ENCODE measurements around the gene ABHD8.
"Not testable (repeated sequence)": the region's sequence is repeated elsewhere in the genome, so short reads cannot be mapped to it uniquely, and the experiment has no call there.

Gene ABHD8

DNA sequence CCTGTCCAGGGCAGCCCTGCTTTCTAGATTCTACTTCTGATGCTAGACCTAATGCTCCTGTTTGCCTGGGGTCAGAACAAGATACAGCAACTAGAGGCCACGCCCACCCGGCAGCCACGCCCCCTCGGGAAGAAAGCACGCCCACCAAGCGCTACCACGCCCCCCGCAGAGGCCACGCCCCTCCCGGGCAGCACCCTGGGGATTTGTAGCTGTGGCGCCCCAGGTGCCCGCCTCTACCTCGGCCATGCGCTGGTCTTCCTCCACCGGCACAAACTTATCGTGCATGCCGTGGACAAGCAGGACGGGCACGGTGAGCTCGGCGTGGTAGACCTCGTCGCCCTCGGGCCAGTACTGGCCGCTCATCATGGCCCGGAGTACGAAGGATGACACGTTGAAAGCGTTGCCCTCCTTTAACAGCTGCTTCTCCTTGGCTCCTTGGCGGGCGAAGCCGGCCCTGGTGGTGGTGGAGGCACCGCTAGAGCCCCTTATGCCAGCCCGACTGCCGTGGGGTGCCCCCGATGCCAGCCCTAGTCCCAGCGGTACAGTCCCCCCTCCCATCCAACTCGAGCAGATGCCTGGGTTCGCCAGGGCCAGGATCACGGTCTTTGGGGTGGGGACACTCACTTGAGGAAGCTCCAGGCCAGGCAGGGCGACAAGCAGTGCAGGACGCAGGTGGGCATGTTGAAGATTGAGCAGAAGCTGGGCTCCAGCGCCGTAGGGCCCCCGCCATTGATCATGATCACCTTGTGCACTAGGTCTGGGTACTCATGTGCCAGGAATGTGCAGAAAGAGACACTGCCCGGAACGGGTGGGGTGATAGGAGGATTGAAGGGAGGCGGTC is 9.0 kb downstream of the ABHD8 start:
- DNase-seq = no peak

DNA sequence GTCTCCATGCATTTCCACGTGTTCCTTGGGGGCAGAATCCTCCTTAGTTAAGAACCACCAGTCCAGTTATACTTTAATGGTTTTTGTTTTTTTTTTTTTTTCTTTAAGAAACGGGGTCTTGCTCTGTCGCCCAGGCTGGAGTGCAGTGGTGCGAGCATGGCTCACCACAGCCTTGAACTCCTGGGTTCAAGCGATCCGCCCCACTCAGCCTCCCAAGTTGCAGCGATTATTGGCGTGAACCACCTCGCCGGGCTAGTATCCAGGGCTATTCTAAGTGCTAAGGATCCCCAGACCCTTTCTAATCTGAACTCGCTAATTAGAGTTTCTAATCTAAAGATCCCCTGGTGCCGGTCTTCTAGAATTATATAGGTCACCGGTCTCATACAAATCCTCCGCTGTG is 9.6 kb downstream of the ABHD8 start:
- DNase-seq = no peak

DNA sequence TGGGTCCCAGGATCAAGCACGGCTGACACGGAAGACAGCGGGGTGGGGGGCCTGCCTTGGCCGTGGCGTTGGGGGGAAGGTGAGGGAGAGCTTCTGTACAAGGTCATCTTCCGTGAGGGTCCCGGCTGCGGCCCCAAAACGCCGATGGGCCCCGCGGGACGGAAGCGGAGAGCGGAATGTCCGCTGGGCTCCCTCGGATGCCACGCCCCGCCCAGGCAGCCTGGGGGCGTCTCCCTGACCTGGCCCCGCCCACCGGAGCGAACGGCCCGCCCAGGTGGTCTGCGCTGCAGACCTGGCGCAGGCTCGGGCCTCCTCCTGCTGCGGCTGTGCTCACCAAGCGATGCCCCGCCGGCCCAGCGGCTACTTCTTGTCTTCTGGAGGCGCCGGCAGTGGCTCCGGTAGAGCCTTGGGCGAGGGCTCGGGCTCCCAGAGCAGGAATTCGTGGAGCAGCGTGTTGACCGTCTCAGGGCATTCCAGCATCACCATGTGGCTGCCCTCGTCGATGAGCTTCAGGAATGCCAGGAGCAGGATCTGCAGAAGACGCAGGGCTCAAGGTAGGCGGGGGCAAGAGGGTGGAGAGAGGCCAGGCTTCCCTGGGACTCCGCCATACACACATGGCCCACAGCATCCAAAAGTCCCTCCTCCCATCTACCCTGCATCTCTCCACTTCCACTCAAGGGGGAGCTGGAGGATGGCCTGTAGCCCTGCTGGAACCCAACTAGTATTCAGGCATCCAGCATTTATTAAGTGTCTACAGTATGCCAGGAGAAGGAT is 10.7 kb downstream of the ABHD8 start:
- DNase-seq = peak; percentile 72

DNA sequence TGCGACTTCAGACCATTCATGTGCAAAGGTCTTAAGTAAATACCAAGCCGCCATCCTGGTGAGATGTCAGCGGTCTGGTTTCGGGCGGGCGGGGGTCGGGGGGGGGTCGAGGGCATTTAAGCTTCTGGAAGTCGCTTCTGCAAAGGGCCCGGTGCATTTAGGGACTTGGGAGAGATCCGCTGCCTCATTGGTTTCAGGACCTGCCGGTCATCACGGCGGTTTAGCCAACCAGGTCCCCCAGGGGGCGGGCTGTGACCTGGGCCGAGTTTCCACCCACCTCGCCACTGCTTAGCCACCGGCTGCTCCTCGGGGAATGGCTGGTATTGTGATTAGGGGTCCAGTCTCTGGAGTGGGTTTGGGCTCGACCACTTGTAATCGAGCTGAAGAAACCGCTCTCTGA is 13.7 kb downstream of the ABHD8 start:
- no peak for DNase-seq

DNA sequence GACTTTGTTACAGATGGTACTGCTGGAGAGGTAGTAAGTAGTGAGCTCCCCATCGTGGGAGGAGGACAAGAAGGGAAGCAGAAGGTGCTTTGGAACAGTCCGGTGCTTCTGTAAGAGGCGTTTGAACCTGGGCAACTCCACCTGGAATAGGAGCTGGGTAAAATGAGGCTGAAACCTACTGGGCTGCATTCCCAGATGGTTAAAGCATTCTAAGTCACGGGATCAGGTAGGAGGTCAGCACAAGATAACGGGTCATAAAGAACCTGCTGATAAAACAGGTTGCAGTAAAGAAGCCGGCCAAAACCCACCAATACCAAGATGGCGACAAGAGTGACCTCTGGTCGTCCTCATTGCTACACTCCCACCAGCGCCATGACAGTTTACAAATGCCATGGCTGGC is 16.5 kb downstream of the ABHD8 start:
- no peak for DNase-seq

DNA sequence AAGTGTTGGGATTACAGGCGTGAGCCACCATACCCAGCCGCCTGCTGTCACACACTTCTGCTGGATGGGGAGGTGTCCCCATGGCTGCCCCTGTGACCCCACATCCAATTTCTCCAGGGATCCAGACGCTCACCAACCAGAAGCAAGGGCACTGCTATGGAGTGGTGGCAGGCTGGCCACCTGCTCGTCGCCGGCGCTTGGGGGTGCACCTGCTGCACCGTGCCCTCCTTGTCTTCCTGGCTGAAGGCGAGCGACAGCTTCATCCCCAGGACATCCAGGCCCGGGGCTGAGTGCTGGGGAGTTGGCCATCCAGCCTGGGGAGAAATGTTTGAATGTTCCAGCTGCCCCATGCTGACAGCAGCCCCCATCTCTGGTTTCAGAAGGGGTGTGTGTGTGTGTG is 17.0 kb downstream of the ABHD8 start:
- DNase-seq = no peak

DNA sequence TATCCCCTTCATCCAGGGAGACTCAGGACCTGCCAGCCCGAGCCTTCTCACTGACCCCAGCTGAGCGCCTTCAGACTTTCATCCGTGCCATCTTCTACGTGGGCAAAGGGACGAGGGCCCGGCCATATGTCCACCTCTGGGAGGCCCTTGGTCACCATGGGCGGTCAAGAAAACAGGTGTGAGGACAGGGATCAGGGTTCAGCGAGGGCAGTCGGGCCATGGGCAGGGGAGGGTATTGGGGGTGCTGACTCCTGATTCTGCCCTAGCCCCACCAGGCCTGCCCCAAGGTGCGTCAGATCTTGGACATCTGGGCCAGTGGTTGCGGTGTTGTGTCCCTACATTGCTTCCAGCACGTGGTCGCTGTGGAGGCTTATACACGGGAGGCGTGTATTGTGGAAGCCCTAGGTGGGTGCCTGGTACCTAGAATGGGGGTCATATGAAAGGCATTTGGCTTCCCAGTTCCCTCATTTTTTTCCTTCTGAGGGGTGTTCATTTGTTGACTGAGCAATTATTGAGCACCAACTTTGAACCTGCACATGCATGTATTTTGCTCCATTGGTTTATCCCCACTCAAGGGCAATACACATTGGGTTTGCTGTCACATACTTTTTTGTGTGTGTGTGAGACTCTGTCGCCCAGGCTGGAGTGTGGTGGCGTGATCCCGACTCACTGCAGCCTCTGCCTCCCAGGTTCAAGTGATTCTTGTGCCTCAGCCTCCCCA is 17.6 kb downstream of the ABHD8 start:
- DNase-seq = no peak

DNA sequence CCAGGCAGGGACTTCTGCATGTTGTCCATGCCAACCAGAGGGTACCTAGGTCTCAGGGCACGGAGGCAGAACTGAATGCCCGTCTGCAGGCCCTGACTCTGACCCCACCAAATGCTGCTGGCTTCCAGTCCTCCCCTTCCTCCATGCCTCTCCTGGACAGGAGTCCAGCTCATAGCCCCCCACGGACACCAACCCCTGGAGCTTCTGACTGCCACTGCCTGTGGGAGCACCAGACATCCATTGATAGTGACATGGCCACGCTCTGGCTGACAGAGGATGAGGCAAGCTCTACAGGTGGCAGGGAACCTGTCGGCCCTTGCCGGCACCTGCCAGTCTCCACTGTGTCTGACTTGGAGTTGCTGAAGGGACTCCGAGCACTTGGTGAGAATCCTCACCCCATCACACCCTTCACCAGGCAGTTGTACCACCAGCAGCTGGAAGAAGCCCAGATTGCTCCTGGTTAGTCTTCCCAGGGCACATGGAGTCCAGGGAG is 19.7 kb downstream of the ABHD8 start:
- DNase-seq = no peak

DNA sequence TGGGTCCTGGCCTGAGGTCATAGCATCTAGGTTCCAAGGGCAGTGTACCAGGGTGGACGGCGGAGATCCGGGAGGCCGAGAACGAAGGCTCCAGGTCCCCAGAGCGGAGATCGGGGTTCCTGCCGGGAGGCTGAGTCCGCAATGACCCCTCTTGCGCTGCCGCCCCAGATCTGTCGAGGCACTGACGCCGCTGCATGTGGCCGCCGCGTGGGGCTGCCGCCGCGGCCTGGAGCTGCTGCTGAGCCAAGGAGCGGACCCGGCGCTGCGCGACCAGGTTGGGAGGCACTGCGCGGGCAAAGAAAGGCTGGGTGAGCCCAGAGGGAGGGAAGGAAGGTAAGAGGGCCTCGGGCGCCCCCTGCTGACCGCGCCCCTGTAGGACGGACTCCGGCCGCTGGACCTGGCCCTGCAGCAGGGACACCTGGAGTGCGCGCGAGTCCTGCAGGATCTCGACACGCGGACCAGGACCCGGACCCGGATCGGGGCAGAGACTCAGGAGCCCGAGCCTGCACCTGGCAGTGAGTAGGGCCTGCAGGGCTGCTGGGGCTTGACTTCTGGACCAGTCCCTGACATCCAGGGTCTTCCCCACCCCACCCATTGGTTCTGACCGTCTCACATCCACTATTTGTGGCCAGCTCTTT is 20.6 kb downstream of the ABHD8 start:
- DNase-seq = peak; percentile 69

DNA sequence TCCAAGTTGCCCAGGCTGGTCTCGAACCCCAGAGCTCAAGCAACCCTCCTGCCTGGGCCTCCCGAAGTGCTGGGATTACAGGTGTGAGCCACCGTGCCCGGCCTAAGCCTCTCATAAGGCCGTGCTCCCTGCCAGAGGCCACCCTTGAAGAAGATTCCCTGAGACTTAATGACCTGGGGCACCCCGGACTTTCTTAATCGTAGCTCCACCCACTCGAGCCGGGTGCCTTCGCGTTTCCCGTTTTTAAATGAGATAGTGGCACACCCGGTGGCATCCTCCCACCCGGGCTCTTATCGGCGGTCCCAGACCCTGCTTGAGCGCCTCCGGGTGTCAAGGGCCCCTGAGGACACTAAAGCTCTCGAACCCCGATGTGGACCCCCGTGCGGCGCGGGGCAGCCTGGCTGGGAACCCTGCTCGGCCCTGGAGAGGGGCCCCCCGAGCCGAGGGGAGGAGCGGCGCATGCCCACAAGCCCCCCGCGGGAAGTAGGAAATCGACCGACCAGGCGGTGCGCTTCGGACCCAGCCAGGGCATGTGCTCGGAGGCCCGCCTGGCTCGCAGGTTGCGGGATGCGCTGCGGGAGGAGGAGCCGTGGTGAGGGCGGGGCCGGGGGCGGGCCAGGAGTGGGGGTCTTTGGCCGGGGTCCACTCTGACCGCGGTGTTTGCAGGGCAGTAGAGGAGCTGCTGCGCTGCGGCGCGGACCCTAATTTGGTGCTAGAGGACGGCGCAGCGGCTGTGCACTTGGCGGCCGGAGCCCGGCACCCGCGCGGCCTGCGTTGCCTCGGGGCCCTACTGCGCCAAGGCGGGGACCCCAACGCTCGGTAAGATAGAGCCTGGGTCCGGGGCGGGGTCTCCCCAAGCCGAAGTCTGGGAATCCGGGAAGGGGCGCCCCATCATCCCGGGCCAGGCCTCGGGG is 21.6 kb downstream of the ABHD8 start, which contains the start of gene ANKLE1:
Gene ANKLE1, plus strand, starts transcription at position 511 of the 914 bp plus-strand sequence. Its CDS starts 20 bp downstream, at position 531.
- DNase-seq = no peak

DNA sequence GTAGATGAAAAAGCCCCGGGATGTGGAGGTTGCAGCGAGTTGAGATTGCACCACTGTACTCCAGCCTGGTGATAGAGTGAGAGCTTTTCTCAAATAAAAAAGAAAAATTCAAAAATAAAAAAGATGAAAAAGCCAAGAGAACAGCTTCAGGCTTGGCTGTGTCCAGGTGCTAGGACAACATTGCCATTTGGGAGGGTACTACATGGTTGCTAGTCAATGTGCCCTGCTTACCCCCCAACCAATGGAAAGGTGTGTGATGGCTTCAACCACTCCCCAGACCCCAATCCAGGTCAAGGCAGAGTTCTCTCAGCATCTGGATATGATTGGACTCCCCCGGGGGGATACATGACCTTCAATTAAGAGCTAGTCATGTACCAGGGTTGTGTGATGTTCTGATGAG is 23.8 kb downstream of the ABHD8 start:
- no peak for DNase-seq

DNA sequence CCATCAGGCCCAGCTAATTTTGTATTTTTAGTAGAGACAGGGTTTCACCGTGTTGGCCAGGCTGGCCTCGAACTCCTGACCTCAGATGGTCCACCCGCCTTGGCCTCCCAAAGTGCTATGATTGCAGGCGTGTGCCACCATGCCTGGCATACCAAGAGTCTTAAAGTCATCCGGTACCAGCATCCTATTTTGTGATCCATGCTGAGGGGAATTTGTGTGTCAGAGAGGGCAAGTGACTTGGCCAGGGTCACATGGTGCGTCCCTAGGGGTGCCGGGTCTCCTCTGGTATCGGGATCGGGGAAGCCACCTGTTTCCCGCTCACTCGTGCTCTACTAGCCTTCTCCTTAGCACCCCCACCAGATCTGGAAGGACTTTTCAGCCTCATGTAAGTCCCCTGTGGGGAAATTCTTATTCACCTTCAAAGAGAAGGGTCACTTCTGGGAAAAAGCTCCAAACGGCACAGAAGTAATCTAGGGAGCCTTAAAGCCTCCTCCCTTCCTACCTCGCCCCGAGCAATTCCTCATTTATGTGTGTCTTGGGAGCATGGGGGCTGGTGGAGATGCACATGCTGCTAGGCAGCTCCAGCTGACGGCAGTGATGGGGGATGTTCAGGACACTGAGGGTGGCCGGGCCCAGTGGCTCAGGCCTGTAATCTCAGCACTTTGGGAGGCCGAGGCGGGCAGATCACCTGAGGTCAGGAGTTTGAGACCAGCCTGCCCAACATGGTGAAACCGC is 27.6 kb downstream of the ABHD8 start:
- no peak for DNase-seq

DNA sequence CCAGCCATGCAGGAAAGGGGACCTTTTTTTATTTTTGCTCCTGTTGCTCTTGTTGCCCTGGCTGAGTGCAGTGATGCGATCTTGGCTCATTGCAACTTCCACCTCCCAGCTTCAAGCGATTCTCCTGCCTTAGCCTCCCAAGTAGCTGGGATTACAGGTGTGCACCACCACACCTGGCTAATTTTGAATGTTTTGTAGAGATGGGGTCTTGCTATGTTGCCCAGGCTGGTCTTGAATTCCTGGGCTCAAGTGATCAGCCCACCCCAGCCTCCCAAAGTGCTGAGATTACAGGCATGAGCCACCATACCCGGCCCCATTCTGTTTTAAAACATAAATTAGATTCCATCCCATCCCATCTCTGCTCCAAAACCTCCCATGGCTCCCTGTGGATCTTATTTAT is 28.3 kb downstream of the ABHD8 start:
- not testable (repeated sequence) for DNase-seq

DNA sequence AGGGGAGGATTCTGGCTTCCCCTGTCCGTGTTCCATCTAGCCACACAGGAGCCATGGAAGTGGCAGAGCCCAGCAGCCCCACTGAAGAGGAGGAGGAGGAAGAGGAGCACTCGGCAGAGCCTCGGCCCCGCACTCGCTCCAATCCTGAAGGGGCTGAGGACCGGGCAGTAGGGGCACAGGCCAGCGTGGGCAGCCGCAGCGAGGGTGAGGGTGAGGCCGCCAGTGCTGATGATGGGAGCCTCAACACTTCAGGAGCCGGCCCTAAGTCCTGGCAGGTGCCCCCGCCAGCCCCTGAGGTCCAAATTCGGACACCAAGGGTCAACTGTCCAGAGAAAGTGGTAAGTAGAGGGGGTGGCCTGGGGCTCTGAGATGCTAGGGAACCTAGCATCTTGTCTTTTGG is 34.5 kb downstream of the ABHD8 start:
- DNase-seq = no peak

DNA sequence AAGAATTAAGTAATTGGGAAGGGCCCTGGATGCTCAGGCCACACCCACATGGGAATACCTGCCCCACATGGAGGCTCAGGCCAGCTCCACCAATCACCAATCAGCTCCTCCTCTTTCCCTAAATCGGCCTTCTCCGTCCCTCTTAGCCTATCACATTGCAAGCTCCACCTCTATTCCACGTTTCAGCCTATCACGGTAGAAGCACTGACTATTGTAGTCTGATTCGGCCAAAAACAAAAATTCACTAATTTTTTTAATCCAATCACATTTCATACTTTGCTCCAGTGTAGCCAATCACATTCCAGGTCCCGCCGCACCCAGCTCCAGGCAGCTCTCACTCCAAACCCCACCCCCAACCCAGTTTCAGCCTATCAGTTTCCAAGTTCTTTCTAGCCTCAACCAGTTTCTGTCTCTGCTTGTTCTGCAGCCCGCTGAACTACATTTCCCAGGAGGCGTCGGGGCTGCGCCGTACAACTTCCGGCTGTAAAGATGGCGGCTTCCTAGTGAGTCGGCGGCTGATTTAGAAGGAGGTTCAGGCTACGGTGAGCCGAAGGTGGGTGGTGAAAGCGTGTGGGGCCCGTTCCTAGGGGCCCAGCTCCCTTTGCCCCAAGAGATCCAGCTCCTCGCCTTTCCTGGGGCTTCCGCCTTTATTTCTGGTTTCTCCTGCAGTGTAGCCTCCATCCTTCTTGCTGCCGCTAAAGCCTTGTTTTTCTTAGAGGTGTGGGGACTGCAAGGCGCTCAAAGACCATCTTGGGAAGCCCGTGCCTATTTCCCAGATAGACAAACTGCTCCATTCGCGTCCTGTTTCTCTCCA is 36.0 kb downstream of the ABHD8 start, which contains the start of gene BABAM1:
Gene BABAM1, plus strand, starts transcription at position 469 of the 814 bp plus-strand sequence. CDS start 1,364 bp downstream, outside the sequence.
- peak; percentile 91 for DNase-seq

DNA sequence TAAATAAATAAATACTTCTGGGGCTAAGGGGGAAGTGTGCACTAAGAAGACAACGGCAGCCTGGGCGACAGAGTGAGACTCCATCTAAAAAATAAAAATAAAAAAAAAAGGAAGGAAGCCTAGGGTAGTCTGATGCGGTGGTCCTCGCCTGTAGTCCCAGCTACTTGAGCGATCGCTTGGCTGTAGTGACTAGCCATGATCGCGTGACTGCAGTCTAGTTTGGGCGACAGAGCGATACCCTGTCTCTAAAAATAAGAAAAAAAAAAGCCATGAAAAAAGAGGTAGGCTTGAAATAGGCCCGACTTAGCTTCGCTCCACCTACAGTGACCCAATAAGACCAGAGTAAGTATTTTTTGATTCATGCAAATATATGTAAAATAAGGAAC is 36.6 kb downstream of the ABHD8 start:
- DNase-seq = no peak

DNA sequence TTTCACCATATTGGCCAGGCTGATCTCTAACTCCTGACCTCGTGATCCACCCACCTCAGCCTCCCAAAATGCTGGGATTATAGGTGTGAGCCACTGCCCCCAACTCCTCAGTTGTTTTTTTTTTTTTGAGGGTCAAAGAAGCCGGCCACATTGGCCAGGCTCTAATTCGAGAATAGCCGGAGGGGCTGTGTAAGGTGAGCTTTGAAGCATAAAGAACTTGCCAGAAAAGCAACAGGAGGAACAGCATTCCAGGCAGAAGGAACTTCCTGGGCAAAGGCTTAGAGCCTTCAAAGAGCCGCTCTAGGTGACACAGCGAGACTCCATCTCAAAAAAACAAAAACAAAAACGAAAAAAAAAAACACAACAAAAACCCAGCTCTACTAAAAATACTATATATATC is 37.2 kb downstream of the ABHD8 start:
- DNase-seq = no peak

DNA sequence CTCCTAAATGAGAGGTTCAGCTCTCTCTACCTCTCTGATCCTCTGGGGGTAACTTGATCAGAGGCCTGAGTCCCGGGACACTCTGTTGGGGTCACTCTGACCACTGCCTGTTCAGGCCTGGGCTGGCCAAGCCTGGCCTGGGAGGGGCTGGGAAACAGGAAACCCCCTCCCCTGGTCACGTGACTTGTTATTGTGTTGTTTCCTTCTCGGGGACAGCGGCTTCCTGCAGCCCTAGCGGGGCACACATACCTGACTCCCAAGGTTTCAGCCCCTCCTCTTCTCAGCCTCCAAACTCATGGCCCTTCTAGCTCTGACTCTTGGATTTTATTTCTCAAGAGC is 38.6 kb downstream of the ABHD8 start, which contains the start of gene USHBP1:
Gene USHBP1, minus strand, starts transcription at position 105 of the 339 bp plus-strand sequence. CDS start 446 bp downstream, outside the sequence.
- DNase-seq = no peak

DNA sequence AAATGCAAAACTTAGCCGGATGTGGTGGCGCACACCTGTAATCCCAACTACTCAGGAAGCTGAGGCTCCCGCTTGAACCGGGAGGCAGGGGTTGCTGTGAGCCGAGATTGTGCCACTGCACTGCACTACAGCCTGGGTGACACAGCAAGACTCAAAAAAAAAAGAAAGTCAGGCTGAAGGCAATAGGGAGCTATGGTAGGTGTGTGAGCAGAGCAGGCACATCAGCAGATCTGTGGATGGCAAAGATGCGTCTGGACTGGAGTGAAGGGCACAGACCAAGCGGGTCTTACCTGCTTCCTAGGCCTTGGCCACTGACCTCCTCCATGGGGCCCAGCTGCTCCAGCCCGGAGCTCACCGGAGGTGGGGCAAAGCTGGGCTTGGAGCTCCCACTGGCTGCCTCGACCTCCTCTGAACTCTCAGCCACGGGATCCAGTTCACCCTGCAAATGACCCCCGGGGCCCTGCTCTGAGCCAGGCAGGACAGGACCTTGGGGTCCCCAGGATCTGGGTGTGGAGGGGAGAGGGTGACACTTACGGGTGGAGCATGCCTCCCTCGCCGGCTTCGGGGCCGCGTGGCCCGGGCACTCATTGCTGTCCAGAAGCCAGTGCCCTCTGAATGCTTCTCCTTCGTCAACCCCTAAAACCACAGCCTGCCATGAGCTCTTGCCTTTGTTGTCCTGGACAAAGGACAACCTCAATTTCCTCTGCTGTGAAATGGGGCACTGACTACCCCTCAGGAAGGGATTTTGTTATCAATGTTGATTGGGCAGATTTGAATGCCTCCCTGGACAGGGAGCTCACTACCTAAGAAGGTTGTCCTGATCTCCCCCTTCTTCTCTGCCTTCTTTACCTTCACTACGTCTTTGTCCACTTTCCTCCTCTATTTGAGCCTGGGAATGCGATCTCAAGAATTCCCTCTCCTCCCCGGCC is 39.2 kb downstream of the ABHD8 start:
- DNase-seq = no peak
